Mesendoderm (in vitro differentiated cells): ENCODE measurements around the gene IL1RAPL1.

Experiments
- DNase-seq: peaks from one replicate; pipeline ENCODE4 v3.0.0; 2013
- H2AK5ac ChIP-seq: 2 replicates; pipeline ENCODE4 v1.6.1; 2013; ENCODE audit warnings: low read length, inconsistent platforms
- H2BK120ac ChIP-seq: 2 replicates; pipeline ENCODE4 v1.6.1; 2013; ENCODE audit warnings: low read depth, mild to moderate bottlenecking, low read length, moderate library complexity, mixed read lengths
- H2BK15ac ChIP-seq: replicated peaks from 2 replicates; pipeline ENCODE4 v1.6.1; 2013; ENCODE audit warnings: low read depth, mild to moderate bottlenecking, moderate library complexity
- H2BK5ac ChIP-seq: 2 replicates; pipeline ENCODE4 v1.6.1; 2013; ENCODE audit warnings: low read length, inconsistent platforms
- H3K18ac ChIP-seq: 2 replicates; pipeline ENCODE4 v1.6.1; 2013; ENCODE audit warnings: mild to moderate bottlenecking, low read length, mixed read lengths
- H3K23ac ChIP-seq: one replicate; pipeline ENCODE4 v1.6.1; 2013; ENCODE audit warnings: low read length
- H3K27ac ChIP-seq: 2 replicates; pipeline ENCODE4 v1.5.1; 2013; ENCODE audit warnings: low read depth, mild to moderate bottlenecking, inconsistent platforms, low read length, moderate library complexity
- H3K27me3 ChIP-seq: 2 replicates; pipeline ENCODE4 v1.6.1; 2013; ENCODE audit warnings: low read length, control low read depth, mild to moderate bottlenecking, inconsistent platforms; ENCODE audit not compliant: insufficient read depth, poor library complexity
- H3K36me3 ChIP-seq: 2 replicates; pipeline ENCODE4 v1.6.1; 2013; ENCODE audit warnings: low read length, inconsistent platforms; ENCODE audit not compliant: control insufficient read depth, insufficient read depth
- H3K4ac ChIP-seq: one replicate; pipeline ENCODE4 v1.6.1; 2013; ENCODE audit warnings: low read depth, mild to moderate bottlenecking, low read length, moderate library complexity
- H3K4me1 ChIP-seq: 2 replicates; pipeline ENCODE4 v1.6.1; 2013; ENCODE audit warnings: low read depth, low read length, inconsistent platforms; ENCODE audit not compliant: control insufficient read depth
- H3K4me2 ChIP-seq: 2 replicates; pipeline ENCODE4 v1.6.1; 2013; ENCODE audit warnings: low read length
- H3K4me3 ChIP-seq: 2 replicates; pipeline ENCODE4 v1.5.1; 2013; ENCODE audit warnings: mild to moderate bottlenecking, low read length
- H3K56ac ChIP-seq: one replicate; pipeline ENCODE4 v1.6.1; 2013; ENCODE audit warnings: low read length
- H3K79me1 ChIP-seq: 2 replicates; pipeline ENCODE4 v1.6.1; 2013; ENCODE audit warnings: low read length, inconsistent platforms
- H3K79me2 ChIP-seq: 2 replicates; pipeline ENCODE4 v1.6.1; 2013; ENCODE audit warnings: mild to moderate bottlenecking, low read length; ENCODE audit not compliant: control insufficient read depth, insufficient read depth
- H3K9ac ChIP-seq: 2 replicates; pipeline ENCODE4 v1.6.1; 2013; ENCODE audit warnings: low read length, inconsistent platforms
- H4K5ac ChIP-seq: one replicate; pipeline ENCODE4 v1.6.1; 2013; ENCODE audit warnings: low read length
- H4K8ac ChIP-seq: one replicate; pipeline ENCODE4 v1.6.1; 2013; ENCODE audit warnings: low read depth, mild to moderate bottlenecking, control low read depth, low read length, moderate library complexity
- whole genome bisulfite sequencing: extraction: QIAGEN DNeasy Blood & Tissue Kit; methylation state at CpG from one replicate; pipeline ENCODE4 v1.1.7; 2013; ENCODE audit warnings: low lambda C conversion rate, missing lambda C conversion rate; ENCODE audit not compliant: insufficient coverage; ENCODE audit errors: extremely low coverage; 5-methylcytosine and 5-hydroxymethylcytosine counted together

IL1RAPL1 gene

DNA sequence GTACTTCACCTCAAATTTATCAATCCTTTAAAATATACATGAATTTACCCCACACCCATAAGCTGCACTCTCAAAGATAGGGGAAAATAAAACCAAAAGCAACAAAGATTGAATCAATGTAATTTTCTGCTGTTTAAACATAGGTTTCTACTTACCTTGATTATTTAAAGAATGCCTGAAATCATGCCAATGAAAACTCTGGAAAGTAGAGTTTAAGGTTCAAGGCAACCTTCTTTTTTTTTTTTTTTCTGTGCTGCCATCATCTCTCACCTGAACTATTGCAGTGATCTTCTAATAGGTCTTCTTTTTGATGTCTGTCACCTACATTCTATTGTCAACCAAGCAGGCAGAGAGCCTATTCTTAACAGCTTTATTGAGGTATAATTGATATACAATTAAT, 682.1 kb downstream of the IL1RAPL1 start:
- Histone ChIP-seq H4K8ac (no peak overlapping the region), H3K79me2 (no peaks in the 10 kb centered on the region), H3K18ac (no peak overlapping the region), H3K4me3 (no peak overlapping the region), H2BK120ac (no peak overlapping the region), H3K4me2 (no peak overlapping the region), H3K27me3 (no peaks in the 10 kb centered on the region), H2AK5ac (no peak overlapping the region), H3K23ac (no peak overlapping the region), H2BK15ac (no peak overlapping the region), H3K36me3 (no peaks in the 10 kb centered on the region), H3K4me1 (no peaks in the 10 kb centered on the region), H4K5ac (no peak overlapping the region), H3K9ac (no peak overlapping the region), H3K79me1 (no peaks in the 10 kb centered on the region), H3K27ac (no peak overlapping the region), H3K56ac (no peak overlapping the region), H2BK5ac (no peak overlapping the region), H3K4ac (no peak overlapping the region)
- DNase-seq = no peak

DNA sequence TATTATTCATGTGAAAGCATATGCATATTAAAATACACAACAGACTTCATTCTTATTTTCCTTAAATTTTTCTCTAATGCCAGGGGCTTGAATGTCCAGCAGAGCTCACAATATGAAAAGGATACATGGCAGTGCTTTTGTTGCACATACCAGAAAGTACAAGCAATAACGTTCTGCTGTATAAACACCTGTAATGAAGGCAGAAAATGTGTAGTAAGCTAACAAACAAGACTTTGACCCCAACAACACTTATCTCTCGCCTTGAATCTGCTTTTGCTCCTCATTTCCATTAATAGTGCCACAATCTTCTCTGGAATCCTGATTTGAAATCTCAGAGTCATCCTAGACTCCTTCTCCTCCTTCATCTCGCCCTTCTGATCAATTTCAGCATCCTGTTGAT, 687.3 kb downstream of the IL1RAPL1 start:
- H2AK5ac ChIP-seq = no peak overlapping the region
- H3K79me1 ChIP-seq = no peaks in the 10 kb centered on the region
- no peak overlapping the region for H3K56ac ChIP-seq
- H2BK5ac ChIP-seq = no peak overlapping the region
- no peak overlapping the region for H3K18ac ChIP-seq
- H4K8ac ChIP-seq = no peak overlapping the region
- no peak overlapping the region for H3K4ac ChIP-seq
- no peaks in the 10 kb centered on the region for H3K4me1 ChIP-seq
- H2BK120ac ChIP-seq = no peak overlapping the region
- no peak overlapping the region for H2BK15ac ChIP-seq
- no peak for DNase-seq
- H4K5ac ChIP-seq = no peak overlapping the region
- H3K27me3 ChIP-seq = no peaks in the 10 kb centered on the region
- H3K9ac ChIP-seq = no peak overlapping the region
- H3K23ac ChIP-seq = no peak overlapping the region
- H3K4me3 ChIP-seq = no peak overlapping the region
- H3K4me2 ChIP-seq = no peak overlapping the region
- H3K36me3 ChIP-seq = no peaks in the 10 kb centered on the region
- H3K79me2 ChIP-seq = no peaks in the 10 kb centered on the region
- WGBS = no CpG with 5 or more reads among the region's 3 CpGs
- H3K27ac ChIP-seq = no peak overlapping the region

DNA sequence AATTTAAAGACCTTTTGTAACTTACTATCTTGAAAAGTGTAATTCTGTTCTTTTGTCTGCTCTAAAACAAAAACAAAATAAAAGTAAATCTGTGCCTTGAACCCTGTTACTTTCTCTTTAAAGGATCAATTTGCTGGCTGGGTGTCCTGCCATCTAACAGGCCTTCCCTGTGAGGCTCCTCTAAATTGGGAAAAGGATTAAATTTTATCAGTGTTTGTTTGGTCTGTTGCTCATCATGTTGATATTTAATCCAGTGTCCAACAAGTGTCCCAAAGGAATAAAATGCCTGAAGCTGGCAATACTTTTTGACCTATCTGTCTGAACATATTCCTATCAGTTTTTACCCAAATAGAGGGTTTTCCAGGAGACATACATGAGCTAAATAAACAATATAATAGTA, 688.7 kb downstream of the IL1RAPL1 start:
- H2BK15ac ChIP-seq = no peak overlapping the region
- no peak overlapping the region for H2BK5ac ChIP-seq
- no peaks in the 10 kb centered on the region for H3K36me3 ChIP-seq
- DNase-seq = no peak
- no peak overlapping the region for H3K9ac ChIP-seq
- H3K23ac ChIP-seq = no peak overlapping the region
- no peak overlapping the region for H3K56ac ChIP-seq
- H3K4me3 ChIP-seq = no peak overlapping the region
- no peaks in the 10 kb centered on the region for H3K4me1 ChIP-seq
- no peak overlapping the region for H3K18ac ChIP-seq
- no peak overlapping the region for H3K4me2 ChIP-seq
- no peak overlapping the region for H4K5ac ChIP-seq
- no peaks in the 10 kb centered on the region for H3K27me3 ChIP-seq
- H2BK120ac ChIP-seq = no peak overlapping the region
- no peaks in the 10 kb centered on the region for H3K79me1 ChIP-seq
- H3K4ac ChIP-seq = no peak overlapping the region
- no peaks in the 10 kb centered on the region for H3K79me2 ChIP-seq
- H4K8ac ChIP-seq = no peak overlapping the region
- H2AK5ac ChIP-seq = no peak overlapping the region
- no peak overlapping the region for H3K27ac ChIP-seq

DNA sequence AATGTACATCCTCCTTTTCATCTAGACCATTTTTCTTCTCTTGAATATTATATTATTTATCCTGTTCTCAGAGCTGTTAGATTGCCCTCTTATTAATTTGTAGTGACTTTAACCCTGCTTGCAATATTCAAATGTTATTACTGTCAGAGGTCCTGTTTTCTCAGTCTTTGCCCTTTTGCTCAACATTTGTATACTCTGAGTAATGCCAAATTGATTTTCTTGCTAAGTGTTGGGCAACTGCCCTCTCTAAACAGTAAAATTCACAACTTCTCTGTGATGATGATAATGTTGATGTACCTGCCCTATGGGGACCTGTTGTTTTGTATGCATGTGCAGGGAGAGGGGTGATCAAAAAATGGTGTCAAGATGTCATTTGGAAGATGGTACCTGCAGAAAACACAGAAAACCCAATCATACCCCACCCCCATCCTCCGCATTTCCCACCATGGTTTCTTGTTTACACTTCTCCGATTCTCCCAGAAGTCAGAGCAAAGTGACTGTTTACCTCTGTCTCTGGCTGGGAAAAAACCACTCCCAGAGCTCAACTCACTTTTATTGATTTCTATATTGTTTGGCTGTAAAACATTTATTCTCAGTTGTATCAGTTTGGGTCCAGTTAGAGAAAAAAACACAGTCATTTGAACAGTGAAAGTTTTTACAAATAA, 694.0 kb downstream of the IL1RAPL1 start:
- no peak overlapping the region for H2BK5ac ChIP-seq
- no peaks in the 10 kb centered on the region for H3K36me3 ChIP-seq
- no peak overlapping the region for H3K4me2 ChIP-seq
- no peaks in the 10 kb centered on the region for H3K79me1 ChIP-seq
- no peak overlapping the region for H3K9ac ChIP-seq
- no peak overlapping the region for H2BK120ac ChIP-seq
- no peak overlapping the region for H3K23ac ChIP-seq
- no peak overlapping the region for H3K4me3 ChIP-seq
- no peak overlapping the region for H3K56ac ChIP-seq
- H4K5ac ChIP-seq = no peak overlapping the region
- no peaks in the 10 kb centered on the region for H3K27me3 ChIP-seq
- no peaks in the 10 kb centered on the region for H3K79me2 ChIP-seq
- no peak overlapping the region for H3K27ac ChIP-seq
- H2BK15ac ChIP-seq = no peak overlapping the region
- no CpG with 5 or more reads among the region's 2 CpGs for WGBS
- no peak for DNase-seq
- no peak overlapping the region for H3K18ac ChIP-seq
- no peak overlapping the region for H2AK5ac ChIP-seq
- no peak overlapping the region for H3K4ac ChIP-seq
- H4K8ac ChIP-seq = no peak overlapping the region
- H3K4me1 ChIP-seq = no peaks in the 10 kb centered on the region

DNA sequence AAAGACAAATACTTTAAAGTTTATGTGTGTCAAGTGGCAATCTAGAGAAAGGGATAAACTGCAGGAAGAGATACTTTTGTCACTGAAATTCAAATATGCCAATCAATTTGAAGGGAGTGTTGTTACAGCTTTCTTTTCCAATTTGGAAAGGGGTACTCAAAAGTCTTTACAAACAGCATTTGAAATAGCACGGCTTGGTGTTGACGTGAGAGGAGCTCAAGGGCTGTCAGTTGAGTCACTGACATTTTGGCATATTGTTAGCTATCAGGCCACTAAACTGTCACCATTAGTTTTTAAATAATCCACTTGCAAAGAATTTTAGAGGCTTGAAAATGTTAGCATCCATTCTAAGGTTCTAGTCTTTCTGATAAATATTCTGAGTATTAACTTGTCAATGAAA, 698.4 kb downstream of the IL1RAPL1 start:
- no peak overlapping the region for H3K4ac ChIP-seq
- no peak overlapping the region for H3K9ac ChIP-seq
- H4K8ac ChIP-seq = no peak overlapping the region
- H3K56ac ChIP-seq = no peak overlapping the region
- no peak overlapping the region for H2BK15ac ChIP-seq
- no peak overlapping the region for H3K23ac ChIP-seq
- no peaks in the 10 kb centered on the region for H3K36me3 ChIP-seq
- H3K27ac ChIP-seq = no peak overlapping the region
- DNase-seq = no peak
- no peak overlapping the region for H3K18ac ChIP-seq
- H4K5ac ChIP-seq = no peak overlapping the region
- no CpG with 5 or more reads among the region's 2 CpGs for WGBS
- H3K27me3 ChIP-seq = no peaks in the 10 kb centered on the region
- H3K4me1 ChIP-seq = no peaks in the 10 kb centered on the region
- no peaks in the 10 kb centered on the region for H3K79me2 ChIP-seq
- H3K4me2 ChIP-seq = no peak overlapping the region
- H2BK5ac ChIP-seq = no peak overlapping the region
- H3K4me3 ChIP-seq = no peak overlapping the region
- H3K79me1 ChIP-seq = no peaks in the 10 kb centered on the region
- H2AK5ac ChIP-seq = no peak overlapping the region
- H2BK120ac ChIP-seq = no peak overlapping the region

DNA sequence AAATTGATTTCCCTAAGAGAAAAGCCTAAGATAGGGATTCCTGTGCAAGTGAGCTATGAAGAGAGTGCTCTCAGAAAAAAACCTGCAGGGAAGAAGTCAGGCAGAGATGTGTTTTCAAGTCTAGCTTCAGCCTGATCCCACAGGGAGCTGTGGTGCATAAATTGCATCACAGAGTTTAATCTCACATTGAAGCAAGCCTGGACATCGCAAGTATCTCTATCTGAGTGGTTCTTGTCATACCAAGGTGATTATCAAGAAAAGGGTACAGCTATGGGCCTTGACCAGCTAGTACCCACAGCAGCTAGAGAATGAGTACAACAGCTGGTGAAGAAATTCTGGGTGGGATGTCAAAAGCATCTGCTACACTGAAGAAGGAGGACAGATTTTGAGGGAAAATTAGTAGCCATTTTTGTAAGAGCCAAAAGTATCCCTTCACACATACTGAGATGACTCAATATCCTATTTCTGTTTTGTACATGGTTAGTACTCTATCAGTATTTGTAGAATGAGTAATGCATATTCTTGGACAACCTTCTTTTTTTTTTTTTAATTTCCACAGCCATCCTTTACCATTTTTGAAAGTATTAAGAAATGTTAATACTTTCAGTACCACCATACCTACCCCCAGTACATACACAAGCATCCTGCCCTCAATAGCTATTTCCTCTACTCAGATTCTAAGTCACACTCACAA, 708.9 kb downstream of the IL1RAPL1 start:
- no CpG with 5 or more reads among the region's 1 CpG for WGBS

More for the DNA sequence above, 708.9 kb downstream of the IL1RAPL1 start:
- Histone ChIP-seq H3K27ac (no peak overlapping the region), H3K23ac (no peak overlapping the region), H3K18ac (no peak overlapping the region), H2BK120ac (no peak overlapping the region), H3K4ac (no peak overlapping the region), H3K4me2 (no peak overlapping the region), H3K56ac (no peak overlapping the region), H3K36me3 (no peaks in the 10 kb centered on the region), H3K4me3 (no peak overlapping the region), H3K9ac (no peak overlapping the region), H3K27me3 (no peaks in the 10 kb centered on the region), H3K4me1 (no peaks in the 10 kb centered on the region), H4K8ac (no peak overlapping the region), H2BK5ac (no peak overlapping the region), H4K5ac (no peak overlapping the region), H2AK5ac (no peak overlapping the region), H3K79me1 (no peaks in the 10 kb centered on the region), H3K79me2 (no peaks in the 10 kb centered on the region), H2BK15ac (no peak overlapping the region)
- no peak for DNase-seq
